Measurements from ENCODE around the gene VCX. TPM values are rescaled to one million over a fixed set of nuclear protein-coding genes. Genes with fewer than 3 reads are reported as not detected.

The VCX gene
- total RNA-seq, 4 donors from 2014 or later, result 0.54 TPM; not detected in 3

GRCh38 chrX:7841084-7841805 lies 1.7 kb upstream of the VCX start:
- TF ChIP-seq CTCF (IDR thresholded peaks at IDR 0.05), result no peak
- TF ChIP-seq POLR2A (IDR thresholded peaks at IDR 0.05), result no peak
- H3K4me3 ChIP-seq (replicated peaks in 1 of 3), result no peak overlapping the region

GRCh38 chrX:7852166-7852565 lies 9.2 kb downstream of the VCX start:
- H3K27ac ChIP-seq, result no peak overlapping the region
- intact Hi-C loops (cut with DNase I), result no loop called here
- H3K27me3 ChIP-seq, result no peaks in the 10 kb centered on the region
- WGBS, 2 donors, result 23 to 30% methylated on average over 1 of the region's 1 CpG
- H3K36me3 ChIP-seq, result no peaks in the 10 kb centered on the region
- H3K4me1 ChIP-seq, result no peaks in the 10 kb centered on the region
- H3K9me3 ChIP-seq, result no peaks in the 10 kb centered on the region
- H3K4me3 ChIP-seq (replicated peaks in 1 of 3), result no peak overlapping the region
- no peak for TF ChIP-seq CTCF (IDR thresholded peaks at IDR 0.05)
- TF ChIP-seq POLR2A (IDR thresholded peaks at IDR 0.05), result no peak
- no peak for DNase-seq

More at GRCh38 chrX:7841084-7841805, 1.7 kb upstream of the VCX start:
- H3K36me3 ChIP-seq, result no peaks in the 10 kb centered on the region
- H3K27me3 ChIP-seq, result no peaks in the 10 kb centered on the region
- DNase-seq, result no peak
- intact Hi-C loops (cut with DNase I), result no loop called here
- H3K27ac ChIP-seq, result no peak overlapping the region
- 86 to 90% methylated on average over 3 of the region's 3 CpGs for WGBS, 2 donors
- H3K9me3 ChIP-seq, result no peaks in the 10 kb centered on the region
- no peaks in the 10 kb centered on the region for H3K4me1 ChIP-seq

GRCh38 chrX:7872042-7872441 lies 29.1 kb downstream of the VCX start:
- intact Hi-C loops (cut with DNase I), result no loop called here
- Histone ChIP-seq H3K4me3 (replicated peaks in 1 of 3) (no peak overlapping the region), H3K9me3 (no peaks in the 10 kb centered on the region), H3K36me3 (no peaks in the 10 kb centered on the region), H3K4me1 (no peaks in the 10 kb centered on the region), H3K27me3 (no peaks in the 10 kb centered on the region), H3K27ac (no peak overlapping the region)
- DNase-seq, result no peak
- TF ChIP-seq CTCF (IDR thresholded peaks at IDR 0.05) (no peak), POLR2A (IDR thresholded peaks at IDR 0.05) (no peak)
- WGBS, 2 donors, result 78 to 82% methylated on average over 4 of the region's 4 CpGs

GRCh38 chrX:7876957-7877356 lies 34.0 kb downstream of the VCX start:
- 92 to 93% methylated on average over 2 of the region's 2 CpGs for WGBS, 2 donors
- Histone ChIP-seq H3K4me1 (no peaks in the 10 kb centered on the region), H3K4me3 (replicated peaks in 1 of 3) (no peak overlapping the region), H3K27ac (no peak overlapping the region), H3K36me3 (no peaks in the 10 kb centered on the region), H3K9me3 (no peaks in the 10 kb centered on the region), H3K27me3 (no peaks in the 10 kb centered on the region)
- TF ChIP-seq CTCF (IDR thresholded peaks at IDR 0.05), result no peak
- no peak for TF ChIP-seq POLR2A (IDR thresholded peaks at IDR 0.05)
- DNase-seq, result no peak
- intact Hi-C loops (cut with DNase I), result no loop called here

GRCh38 chrX:7889135-7889534 lies 46.2 kb downstream of the VCX start:
- Histone ChIP-seq H3K9me3 (no peaks in the 10 kb centered on the region), H3K27me3 (no peaks in the 10 kb centered on the region), H3K27ac (no peak overlapping the region), H3K4me1 (no peaks in the 10 kb centered on the region), H3K36me3 (no peaks in the 10 kb centered on the region), H3K4me3 (replicated peaks in 1 of 3) (no peak overlapping the region)
- DNase-seq, result no peak
- intact Hi-C loops (cut with DNase I), result no loop called here
- WGBS, 2 donors, result 88 to 90% methylated on average over 2 of the region's 2 CpGs
- TF ChIP-seq POLR2A (IDR thresholded peaks at IDR 0.05) (no peak), CTCF (IDR thresholded peaks at IDR 0.05) (no peak)

Measured in thyroid gland (tissue), 4 donors.